Lung (tissue), 12 donors: Measurements from ENCODE around the gene INTS6L. TPM values are rescaled to one million over a fixed set of nuclear protein-coding genes. Genes with fewer than 3 reads are reported as not detected.

Experiments
- ATAC-seq: fragments of 200-7000 bp; cut with Tn5 transposase; one replicate; pipeline ENCODE4 v1.9.1; 2020; ENCODE audit warnings: moderate number of reproducible peaks; ENCODE audit not compliant: insufficient read depth, low FRiP score
- DNase-seq, 3 donors: peaks; one replicate each; pipeline ENCODE4 v3.0.0-alpha.2; 2013 to 2017
- H3K27ac ChIP-seq, 2 donors: one replicate each; pipeline ENCODE4 v1.5.1; 2013; ENCODE audit warnings: mild to moderate bottlenecking in 2 of 2, moderate library complexity in 2 of 2, control low read depth in 1 of 2, inconsistent platforms in 1 of 2, low read depth in 1 of 2, low read length in 1 of 2
- H3K27me3 ChIP-seq, 3 donors: one replicate each; pipeline ENCODE4 v1.5.1; 2013; ENCODE audit warnings: low read length in 2 of 3; ENCODE audit not compliant: control insufficient read depth in 3 of 3, insufficient read depth in 3 of 3
- H3K36me3 ChIP-seq, 4 donors: one replicate each; pipeline ENCODE4 v1.5.1; 2013; ENCODE audit warnings: low read length in 4 of 4, mild to moderate bottlenecking in 1 of 4, moderate library complexity in 1 of 4; ENCODE audit not compliant: control insufficient read depth in 4 of 4, insufficient read depth in 4 of 4
- H3K4me1 ChIP-seq, 5 donors: one replicate each; pipeline ENCODE4 v1.5.1; 2013; ENCODE audit warnings: low read length in 5 of 5, mild to moderate bottlenecking in 2 of 5, moderate library complexity in 1 of 5; ENCODE audit not compliant: control insufficient read depth in 5 of 5, insufficient read depth in 5 of 5
- H3K4me3 ChIP-seq: one replicate; pipeline ENCODE4 v1.5.1; 2013; ENCODE audit warnings: mild to moderate bottlenecking, control low read depth, moderate library complexity
- H3K9ac ChIP-seq, 2 donors: one replicate each; pipeline ENCODE4 v1.5.1; 2013; ENCODE audit warnings: low read length in 2 of 2, control low read depth in 1 of 2; ENCODE audit not compliant: insufficient read depth in 1 of 2
- H3K9me3 ChIP-seq, 4 donors: one replicate each; pipeline ENCODE4 v1.5.1; 2013; ENCODE audit warnings: low read length in 3 of 4, mild to moderate bottlenecking in 1 of 4, moderate library complexity in 1 of 4; ENCODE audit not compliant: control insufficient read depth in 4 of 4, insufficient read depth in 3 of 4
- WGBS, 2 donors: extraction: QIAGEN DNeasy Blood & Tissue Kit; methylation state at CpG; one replicate each; pipeline ENCODE4 v1.1.7; 2013; 5-methylcytosine and 5-hydroxymethylcytosine counted together
- polyA plus RNA-seq, 2 donors: library from polyadenylated mRNA; stranded (reverse); fragments of 200-250 nt; gene quantifications; one replicate each; pipeline ENCODE4 v1.2.1, GENCODE V29; 2013
- total RNA-seq, 2 donors: library from RNA; depleted of rRNA in 1 of 2; stranded (reverse); fragments of >200 nt in 1 of 2; gene quantifications; one replicate each; pipeline ENCODE4 v1.2.1, GENCODE V29; 2014 to 2021
- TF ChIP-seq, protein P1 (sequence below): IDR thresholded peaks from 2 replicates; pipeline ENCODE4 v1.5.1; 2012; ENCODE audit warnings: mild to moderate bottlenecking; ENCODE audit errors: control extremely low read depth, extremely low read depth
- donor health status: control.
- donor health status: control.
- donor health status: Bipolar disorder and iron deficiency.
- donor health status: healthy.
- donor health status: DM: yes; HTN: yes; CAD: no.

INTS6L gene
- total and polyA plus RNA-seq, 4 donors, result 3.5 to 19.6 (median 8.8) TPM

DNA sequence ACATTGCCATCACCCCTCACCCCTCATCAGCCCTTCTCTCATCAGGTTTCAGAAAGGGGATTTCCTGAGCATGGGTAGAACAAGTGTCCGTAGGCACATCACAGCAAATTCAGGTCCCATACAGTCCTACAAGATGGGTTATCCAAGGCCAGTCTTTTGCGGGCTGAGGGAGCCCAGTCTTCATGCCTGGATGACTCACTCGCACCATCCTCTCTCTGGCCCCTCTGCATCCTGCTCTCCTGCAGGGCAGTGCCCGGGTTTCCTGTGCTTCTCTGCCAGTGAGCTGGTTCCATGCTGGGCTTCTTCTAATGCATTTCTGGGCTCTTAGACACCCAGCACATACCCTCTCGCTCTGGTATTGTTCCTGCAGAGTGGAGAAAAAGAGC lies 7.3 kb upstream of the INTS6L start:
- Histone ChIP-seq H3K4me1 (no peaks in the 10 kb centered on the region), H3K27me3 (peaks cover 0 to 10% (median 5%) of the 10 kb centered on the region in 3 donors), H3K4me3 (no peak overlapping the region), H3K36me3 (no peaks in the 10 kb centered on the region), H3K9me3 (no peaks in the 10 kb centered on the region), H3K9ac (no peak overlapping the region), H3K27ac (no peak overlapping the region)
- TF ChIP-seq, protein P1, sequence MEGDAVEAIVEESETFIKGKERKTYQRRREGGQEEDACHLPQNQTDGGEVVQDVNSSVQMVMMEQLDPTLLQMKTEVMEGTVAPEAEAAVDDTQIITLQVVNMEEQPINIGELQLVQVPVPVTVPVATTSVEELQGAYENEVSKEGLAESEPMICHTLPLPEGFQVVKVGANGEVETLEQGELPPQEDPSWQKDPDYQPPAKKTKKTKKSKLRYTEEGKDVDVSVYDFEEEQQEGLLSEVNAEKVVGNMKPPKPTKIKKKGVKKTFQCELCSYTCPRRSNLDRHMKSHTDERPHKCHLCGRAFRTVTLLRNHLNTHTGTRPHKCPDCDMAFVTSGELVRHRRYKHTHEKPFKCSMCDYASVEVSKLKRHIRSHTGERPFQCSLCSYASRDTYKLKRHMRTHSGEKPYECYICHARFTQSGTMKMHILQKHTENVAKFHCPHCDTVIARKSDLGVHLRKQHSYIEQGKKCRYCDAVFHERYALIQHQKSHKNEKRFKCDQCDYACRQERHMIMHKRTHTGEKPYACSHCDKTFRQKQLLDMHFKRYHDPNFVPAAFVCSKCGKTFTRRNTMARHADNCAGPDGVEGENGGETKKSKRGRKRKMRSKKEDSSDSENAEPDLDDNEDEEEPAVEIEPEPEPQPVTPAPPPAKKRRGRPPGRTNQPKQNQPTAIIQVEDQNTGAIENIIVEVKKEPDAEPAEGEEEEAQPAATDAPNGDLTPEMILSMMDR, result no peak
- no peak for DNase-seq
- no peak for ATAC-seq
- WGBS, 2 donors, result 66 to 74% methylated on average over 5 of the region's 5 CpGs

DNA sequence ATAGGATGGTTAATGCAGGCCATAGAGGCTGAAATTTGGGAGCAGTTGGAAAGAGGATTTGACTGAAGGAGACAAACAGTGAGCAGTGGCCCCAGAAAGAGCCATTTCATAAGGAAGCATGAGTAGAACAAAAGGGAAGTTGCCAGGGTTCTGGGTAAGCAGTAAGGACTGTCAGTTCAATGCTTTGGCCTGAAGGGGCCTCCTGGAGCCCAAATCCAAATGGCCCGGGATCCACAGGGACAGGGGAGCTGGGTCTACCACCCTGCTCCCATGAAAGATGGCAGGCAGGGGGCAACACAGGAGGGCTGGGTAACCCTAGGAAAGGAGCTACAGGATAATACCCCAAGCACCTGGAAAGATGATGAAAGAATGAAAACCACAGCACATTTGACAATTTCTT lies 4.1 kb upstream of the INTS6L start:
- H3K9ac ChIP-seq, result no peak overlapping the region
- no peak overlapping the region for H3K4me3 ChIP-seq
- DNase-seq (no peak), ATAC-seq (no peak)
- no peaks in the 10 kb centered on the region for H3K36me3 ChIP-seq
- WGBS, 2 donors, result 29 to 44% methylated on average over 1 of the region's 1 CpG
- no peak overlapping the region for H3K27ac ChIP-seq
- H3K9me3 ChIP-seq, result no peaks in the 10 kb centered on the region
- H3K27me3 ChIP-seq, result peaks cover 0 to 5% (median 3%) of the 10 kb centered on the region in 3 donors
- TF ChIP-seq, protein P1, result no peak
- H3K4me1 ChIP-seq, result no peaks in the 10 kb centered on the region

DNA sequence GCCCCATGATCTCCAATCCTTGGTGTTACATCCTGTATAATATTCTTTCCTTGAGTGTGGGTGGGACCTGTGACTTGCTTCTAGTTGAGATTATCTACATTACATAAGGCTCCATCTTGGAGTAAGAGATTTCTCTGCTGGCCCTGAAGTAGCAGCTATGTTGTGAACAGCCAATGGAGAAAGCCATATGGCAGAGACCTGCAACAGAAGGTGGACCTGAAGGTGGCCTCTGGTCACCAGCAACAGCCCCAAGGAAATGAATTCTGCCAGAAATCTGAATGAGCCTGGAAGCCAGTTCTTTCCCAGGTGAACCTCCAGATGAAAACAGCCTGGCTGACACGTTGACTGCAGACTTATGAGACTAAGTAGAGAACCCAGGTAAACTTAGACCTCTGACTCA lies 2.3 kb upstream of the INTS6L start:
- no peak overlapping the region for H3K9ac ChIP-seq
- no peaks in the 10 kb centered on the region for H3K36me3 ChIP-seq
- 58 to 80% methylated on average over 1 of the region's 1 CpG for WGBS, 2 donors
- no peaks in the 10 kb centered on the region for H3K9me3 ChIP-seq
- no peak overlapping the region for H3K27ac ChIP-seq
- TF ChIP-seq, protein P1, result no peak
- DNase-seq (no peak), ATAC-seq (no peak)
- peaks cover 0 to 3% (median 3%) of the 10 kb centered on the region in 3 donors for H3K27me3 ChIP-seq
- no peaks in the 10 kb centered on the region for H3K4me1 ChIP-seq
- no peak overlapping the region for H3K4me3 ChIP-seq

DNA sequence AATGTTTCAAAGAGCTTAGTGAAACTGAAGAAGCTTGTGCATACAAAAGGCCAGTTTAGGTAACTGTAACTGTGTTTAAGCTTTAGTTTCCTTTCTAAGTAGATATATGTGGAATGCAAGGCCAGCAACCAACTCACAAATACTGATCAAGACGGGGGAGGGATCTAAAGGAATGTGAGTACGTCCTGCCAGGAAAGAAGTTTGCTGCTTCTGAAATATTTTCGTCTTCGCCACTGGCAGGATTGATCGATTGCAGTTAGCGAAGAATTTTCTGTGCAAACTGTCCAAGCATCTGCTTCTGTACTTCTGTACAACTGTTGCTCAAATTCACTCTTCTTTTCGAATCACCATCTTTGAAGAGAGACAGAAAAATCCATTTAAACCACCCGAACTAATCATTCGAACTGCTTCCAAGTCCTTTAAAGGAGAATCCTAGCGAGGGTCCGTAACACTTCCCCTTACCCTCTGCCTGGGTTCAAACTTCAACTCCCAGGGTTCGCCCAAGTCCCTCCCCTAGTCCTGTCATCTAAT lies 373 bp upstream of the INTS6L start:
- no peak for ATAC-seq
- TF ChIP-seq, protein P1, result no peak
- WGBS, 2 donors, result 3 to 41% methylated on average over 12 of the region's 12 CpGs

More for the DNA sequence above, 373 bp upstream of the INTS6L start:
- Histone ChIP-seq H3K27me3 (peaks cover 0 to 7% (median 3%) of the 10 kb centered on the region in 3 donors), H3K4me3 (no peak overlapping the region), H3K27ac (peak overlapping the region in 1 of 2 donors; percentile 93), H3K36me3 (no peaks in the 10 kb centered on the region), H3K4me1 (no peaks in the 10 kb centered on the region), H3K9ac (peak overlapping the region in 1 of 2 donors; percentile 70), H3K9me3 (no peaks in the 10 kb centered on the region)
- DNase-seq, result peak in 2 of 3 donors; percentile 43 to 73
